ENCODE measurements around the gene HBEGF. TPM values are rescaled to one million over a fixed set of nuclear protein-coding genes. Genes with fewer than 3 reads are reported as not detected.

HBEGF gene
- total RNA-seq, 1 donor from 2014 or later, result 17.1 TPM

GRCh38 chr5:140287801-140288521 lies 58.4 kb downstream of the HBEGF start:
- H3K27me3 Mint-ChIP-seq (ENCODE audit: low read depth), result no peaks in the 10 kb centered on the region

GRCh38 chr5:140286424-140286823 lies 60.0 kb downstream of the HBEGF start:
- Mint-ChIP-seq H3K9me3 (no peaks in the 10 kb centered on the region), H3K27ac (no peak overlapping the region), H3K4me3 (ENCODE audit: low read depth) (no peak overlapping the region), H3K4me1 (ENCODE audit: low read depth) (peaks cover 15% of the 10 kb centered on the region), H3K27me3 (ENCODE audit: low read depth) (no peaks in the 10 kb centered on the region), H3K36me3 (ENCODE audit: low read depth) (peaks cover 4% of the 10 kb centered on the region)
- intact Hi-C loops (cut with micrococcal nuclease), result no loop called here
- no peak for DNase-seq (ENCODE audit: low spot score)

More at GRCh38 chr5:140287801-140288521, 58.4 kb downstream of the HBEGF start:
- H3K4me1 Mint-ChIP-seq (ENCODE audit: low read depth), result peaks cover 16% of the 10 kb centered on the region
- H3K36me3 Mint-ChIP-seq (ENCODE audit: low read depth), result peaks cover 5% of the 10 kb centered on the region
- no peak overlapping the region for H3K4me3 Mint-ChIP-seq (ENCODE audit: low read depth)
- H3K27ac Mint-ChIP-seq, result no peak overlapping the region
- DNase-seq (ENCODE audit: low spot score), result no peak
- intact Hi-C loops (cut with micrococcal nuclease), result no loop called here
- no peaks in the 10 kb centered on the region for H3K9me3 Mint-ChIP-seq

- intact Hi-C loops (cut with micrococcal nuclease), result no loop called here
- Mint-ChIP-seq H3K27me3 (ENCODE audit: low read depth) (no peaks in the 10 kb centered on the region), H3K27ac (no peak overlapping the region), H3K36me3 (ENCODE audit: low read depth) (no peaks in the 10 kb centered on the region), H3K4me1 (ENCODE audit: low read depth) (peaks cover 11% of the 10 kb centered on the region), H3K9me3 (no peaks in the 10 kb centered on the region), H3K4me3 (ENCODE audit: low read depth) (no peak overlapping the region)
- no peak for DNase-seq (ENCODE audit: low spot score)
Measured at GRCh38 chr5:140284013-140284412, 62.4 kb downstream of the HBEGF start.

Other genes starting within 250 kb of the HBEGF start
- 10.8 and 11.0 TPM in 2 replicates for gene PURA, start 232.5 kb downstream of the HBEGF start, total RNA-seq
- gene IGIP, start 220.7 kb downstream of the HBEGF start, total RNA-seq, result 2.2 and 2.3 TPM in 2 replicates
- 9.2 and 11.3 TPM in 2 replicates for gene CYSTM1, start 171.4 kb downstream of the HBEGF start, total RNA-seq
- 60.4 and 61.0 TPM in 2 replicates for gene PFDN1, start 43.5 kb downstream of the HBEGF start, total RNA-seq
- gene SLC4A9, start 13.6 kb upstream of the HBEGF start, total RNA-seq, result 0.18 TPM in 1 of 2 replicates, not detected in the other
- gene ANKHD1, start 55.2 kb upstream of the HBEGF start, total RNA-seq, result 119 and 120 TPM in 2 replicates
- gene EIF4EBP3, start 201.1 kb upstream of the HBEGF start, total RNA-seq, result 9.2 and 15.0 TPM in 2 replicates
- gene SRA1, start 210.9 kb upstream of the HBEGF start, total RNA-seq, result 45.9 and 48.2 TPM in 2 replicates
- gene APBB3, start 218.0 kb upstream of the HBEGF start, total RNA-seq, result 15.1 and 17.9 TPM in 2 replicates
- 91.9 and 97.3 TPM in 2 replicates for gene SLC35A4, start 218.2 kb upstream of the HBEGF start, total RNA-seq